Neural cell (in vitro differentiated cells): ENCODE measurements around the gene C1GALT1. TPM values are rescaled to one million over a fixed set of nuclear protein-coding genes. Genes with fewer than 3 reads are reported as not detected.

ENCODE experiments used
- H2AFZ ChIP-seq: fragments of 200-600, 300-800 bp; sonication (generic), shearing (Covaris generic); 2 replicates; pipeline ENCODE4 v1.6.0; 2014; ENCODE audit warnings: low read depth, mild to moderate bottlenecking, antibody characterized with exemption, low read length, moderate library complexity
- H3F3A ChIP-seq: fragments of 200-600 bp; shearing (Covaris generic); 2 replicates; pipeline ENCODE4 v1.6.1; 2016; ENCODE audit warnings: mild to moderate bottlenecking, moderate library complexity, mixed read lengths, antibody characterized with exemption, low read length; ENCODE audit not compliant: insufficient read depth, poor library complexity, severe bottlenecking
- H3K27ac ChIP-seq: fragments of 200-600, 300-800 bp; sonication (generic), shearing (Covaris generic); 2 replicates; pipeline ENCODE4 v1.5.1; 2014; ENCODE audit warnings: mild to moderate bottlenecking, low read length, moderate library complexity
- H3K27me3 ChIP-seq: fragments of 300-800, 200-600 bp; sonication (generic), shearing (Covaris generic); 2 replicates; pipeline ENCODE4 v1.6.0; 2014; ENCODE audit warnings: mild to moderate bottlenecking, low read depth, low read length, moderate library complexity; ENCODE audit not compliant: insufficient read depth
- H3K36me3 ChIP-seq: fragments of 300-800, 200-600 bp; sonication (generic), shearing (Covaris generic); 2 replicates; pipeline ENCODE4 v1.5.1; 2014; ENCODE audit warnings: mild to moderate bottlenecking, antibody characterized with exemption, low read length, moderate library complexity; ENCODE audit not compliant: insufficient read depth
- H3K4me2 ChIP-seq: fragments of 300-800, 200-600 bp; sonication (generic), shearing (Covaris generic); 2 replicates; pipeline ENCODE4 v1.6.0; 2014; ENCODE audit warnings: mild to moderate bottlenecking, low read length
- H3K4me3 ChIP-seq: fragments of 300-800, 200-600 bp; sonication (generic), shearing (Covaris generic); 2 replicates; pipeline ENCODE4 v1.5.1; 2014; ENCODE audit warnings: mild to moderate bottlenecking, low read length, moderate library complexity
- H3K79me2 ChIP-seq: fragments of 200-600 bp; shearing (Covaris generic); replicated peaks from 2 replicates; pipeline ENCODE4 v1.6.0; 2014; ENCODE audit warnings: mild to moderate bottlenecking, low read length, moderate library complexity; ENCODE audit not compliant: insufficient read depth
- H3K9ac ChIP-seq: fragments of 300-800, 200-600 bp; sonication (generic), shearing (Covaris generic); 2 replicates; pipeline ENCODE4 v1.6.1; 2016; ENCODE audit warnings: mild to moderate bottlenecking, low read length, mixed read lengths
- H3K9me2 ChIP-seq: fragments of 200-600 bp; shearing (Covaris generic); 2 replicates; pipeline ENCODE4 v1.6.1; 2016; ENCODE audit warnings: mild to moderate bottlenecking, low read length, mixed read lengths; ENCODE audit not compliant: insufficient read depth
- H3K9me3 ChIP-seq: fragments of 200-600, 300-800 bp; sonication (generic), shearing (Covaris generic); 2 replicates; pipeline ENCODE4 v1.6.1; 2016; ENCODE audit warnings: mild to moderate bottlenecking, mixed run types, low read length, moderate library complexity, mixed read lengths
- H4K20me1 ChIP-seq: fragments of 200-600 bp; shearing (Covaris generic); 2 replicates; pipeline ENCODE4 v1.6.1; 2016; ENCODE audit warnings: mild to moderate bottlenecking, mixed run types; ENCODE audit not compliant: insufficient read depth
- CTCF ChIP-seq: fragments of 450-650 bp; IDR thresholded peaks from 2 replicates; pipeline ENCODE4 v1.5.1; 2014; ENCODE audit warnings: antibody characterized with exemption, mild to moderate bottlenecking, moderate library complexity; ENCODE audit not compliant: poor library complexity, severe bottlenecking
- EP300 ChIP-seq: fragments of 450-650 bp; conservative IDR thresholded peaks from 2 replicates; pipeline ENCODE4 v1.6.1; 2014; ENCODE audit warnings: antibody characterized with exemption, mild to moderate bottlenecking, moderate library complexity; ENCODE audit not compliant: poor library complexity, severe bottlenecking
- EZH2 ChIP-seq: fragments of 200-600, 300-800 bp; shearing (Covaris generic), sonication (generic); IDR thresholded peaks from 2 replicates; pipeline ENCODE4 v1.6.1; 2014; ENCODE audit warnings: antibody characterized with exemption, low read length, borderline replicate concordance, mild to moderate bottlenecking; ENCODE audit not compliant: insufficient read depth, poor library complexity, severe bottlenecking
- MXI1 ChIP-seq: fragments of 450-650 bp; conservative IDR thresholded peaks from 2 replicates; pipeline ENCODE4 v1.6.1; 2014; ENCODE audit warnings: antibody characterized with exemption, mild to moderate bottlenecking; ENCODE audit not compliant: poor library complexity, severe bottlenecking
- POLR2AphosphoS5 ChIP-seq: IDR thresholded peaks from 2 replicates; pipeline ENCODE4 v1.6.1; 2012
- RAD21 ChIP-seq: fragments of 450-650 bp; conservative IDR thresholded peaks from 2 replicates; pipeline ENCODE4 v1.6.1; 2014; ENCODE audit warnings: antibody characterized with exemption, mild to moderate bottlenecking, moderate library complexity
- REST ChIP-seq: IDR thresholded peaks from 2 replicates; pipeline ENCODE4 v1.6.1; 2012; ENCODE audit warnings: borderline replicate concordance
- SMC3 ChIP-seq: fragments of 450-650 bp; conservative IDR thresholded peaks from 2 replicates; pipeline ENCODE4 v1.6.1; 2014; ENCODE audit warnings: antibody characterized with exemption, mild to moderate bottlenecking, moderate library complexity; ENCODE audit not compliant: poor library complexity
- TAF1 ChIP-seq: IDR thresholded peaks from 2 replicates; pipeline ENCODE4 v1.6.1; 2012; ENCODE audit warnings: low read depth
- polyA plus RNA-seq: library from polyadenylated mRNA; depleted of rRNA; stranded (reverse); fragments of >200 nt; gene quantifications from 2 replicates; pipeline ENCODE4 v1.2.3, GENCODE V29; 2014

C1GALT1 gene
- polyA plus RNA-seq, 1 donor from 2014 or later: 25.0 TPM

DNA sequence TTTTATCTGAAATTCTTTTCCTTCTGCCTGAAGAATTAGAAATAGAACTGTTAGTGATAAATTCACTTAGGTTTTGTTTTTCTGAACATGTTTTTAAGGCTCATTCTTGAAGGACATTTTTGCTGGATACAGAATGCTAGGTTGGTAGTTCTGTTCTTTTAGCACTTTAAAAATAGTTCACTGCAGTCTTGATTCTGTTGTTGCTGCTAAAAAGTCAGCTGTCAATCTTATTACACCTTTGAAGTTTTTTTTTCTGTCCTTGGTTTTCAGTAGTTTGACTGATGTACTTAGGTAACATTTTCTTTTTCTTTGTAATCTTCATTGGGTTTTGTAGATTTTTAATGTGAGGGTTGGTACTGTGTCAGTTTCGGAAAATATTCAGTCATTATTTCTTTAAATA is 48.7 kb downstream of the C1GALT1 start:
- no peak overlapping the region for H3K4me2 ChIP-seq
- H3K36me3 ChIP-seq: no peaks in the 10 kb centered on the region
- no peak overlapping the region for H3K4me3 ChIP-seq
- TF ChIP-seq MXI1 (no peak), RAD21 (no peak), CTCF (no peak), EZH2 (no peak), POLR2AphosphoS5 (no peak), SMC3 (no peak), TAF1 (no peak), EP300 (no peak), REST (no peak)
- H4K20me1 ChIP-seq: no peaks in the 10 kb centered on the region
- no peak overlapping the region for H3K9ac ChIP-seq
- H3K79me2 ChIP-seq: no peaks in the 10 kb centered on the region
- no peaks in the 10 kb centered on the region for H3K9me2 ChIP-seq
- H3K27ac ChIP-seq: no peak overlapping the region
- no peak overlapping the region for H2AFZ ChIP-seq
- no peaks in the 10 kb centered on the region for H3F3A ChIP-seq
- H3K27me3 ChIP-seq: no peaks in the 10 kb centered on the region
- no peaks in the 10 kb centered on the region for H3K9me3 ChIP-seq

- Histone ChIP-seq H3K4me3 (no peak overlapping the region), H3K27me3 (no peaks in the 10 kb centered on the region), H3K9me2 (no peaks in the 10 kb centered on the region), H3K27ac (no peak overlapping the region), H3K4me2 (no peak overlapping the region), H3F3A (no peaks in the 10 kb centered on the region), H3K79me2 (no peaks in the 10 kb centered on the region), H3K9me3 (no peaks in the 10 kb centered on the region), H3K36me3 (no peaks in the 10 kb centered on the region), H3K9ac (no peak overlapping the region), H2AFZ (no peak overlapping the region), H4K20me1 (no peaks in the 10 kb centered on the region)
- TF ChIP-seq EP300: no peak
- TF ChIP-seq MXI1: no peak
- TF ChIP-seq EZH2: no peak
- no peak for TF ChIP-seq CTCF
- no peak for TF ChIP-seq RAD21
- no peak for TF ChIP-seq TAF1
- TF ChIP-seq SMC3: no peak
- TF ChIP-seq POLR2AphosphoS5: no peak
- TF ChIP-seq REST: no peak
These were observed 49.5 kb downstream of the C1GALT1 start for GRCh38 chr7:7231865-7232264.
